Measurements from ENCODE around the gene SFT2D1. TPM values are rescaled to one million over a fixed set of nuclear protein-coding genes. Genes with fewer than 3 reads are reported as not detected.
A peak's percentile ranks its signal among the peaks of the same experiment; 100 is the strongest.

The SFT2D1 gene
- total and polyA plus RNA-seq, 9 of the 15 experiments (the other 6 are each of a cell fraction or from before 2014, with no cell fraction given), result 54.4 to 140 (median 74.6) TPM

DNA sequence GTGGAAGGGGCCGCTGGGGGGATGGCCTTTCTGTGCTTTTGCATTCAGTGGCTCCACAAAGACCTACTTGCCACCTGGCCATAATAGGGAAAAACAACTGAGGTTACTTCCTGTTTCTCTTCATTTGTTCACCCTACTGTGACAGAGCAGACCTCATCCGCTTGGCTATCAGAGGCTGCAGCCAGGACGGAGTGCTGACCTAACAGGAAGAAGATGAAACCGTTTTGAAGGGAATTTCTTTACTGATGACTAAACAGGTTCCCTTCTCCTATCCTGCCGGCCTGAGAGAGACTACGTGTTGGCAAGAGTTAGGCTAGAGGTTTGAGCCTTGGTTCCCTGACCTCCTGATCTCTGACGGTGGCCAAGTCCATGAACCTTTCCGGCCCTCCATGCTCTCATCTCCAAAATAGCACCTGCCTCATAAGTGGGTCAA is 55.5 kb downstream of the SFT2D1 start (continued):
- no peak for TF ChIP-seq STAT6 (CRISPR knock-in tag; IDR thresholded peaks at IDR 0.05)
- peak; percentile 54; the same call in 1 of the 2 replicates for TF ChIP-seq EHMT2 (IDR thresholded peaks at IDR 0.05)
- TF ChIP-seq ZNF121 (CRISPR knock-in tag; conservative IDR thresholded peaks at IDR 0.05), result no peak
- no peak for TF ChIP-seq ZNF23 (CRISPR knock-in tag; IDR thresholded peaks at IDR 0.05)
- peak; percentile 64; the same call in 1 of the 2 replicates for TF ChIP-seq HMBOX1 (IDR thresholded peaks at IDR 0.05)
- no peak for TF ChIP-seq BRD4 (IDR thresholded peaks at IDR 0.05)
- no peak for TF ChIP-seq USF1 (CRISPR knock-in tag; IDR thresholded peaks at IDR 0.05)
- TF ChIP-seq NR2C2 (CRISPR knock-in tag; IDR thresholded peaks at IDR 0.05), result no peak
- TF ChIP-seq NR2C2 (tag; IDR thresholded peaks at IDR 0.05), result peak; percentile 37; the same call in 1 of the 2 replicates
- TF ChIP-seq FOSL1 (tag; conservative IDR thresholded peaks at IDR 0.05), result 0 out of 2 replicates have a peak, but pooled peaks have one; percentile 28
- TF ChIP-seq, protein P1, sequence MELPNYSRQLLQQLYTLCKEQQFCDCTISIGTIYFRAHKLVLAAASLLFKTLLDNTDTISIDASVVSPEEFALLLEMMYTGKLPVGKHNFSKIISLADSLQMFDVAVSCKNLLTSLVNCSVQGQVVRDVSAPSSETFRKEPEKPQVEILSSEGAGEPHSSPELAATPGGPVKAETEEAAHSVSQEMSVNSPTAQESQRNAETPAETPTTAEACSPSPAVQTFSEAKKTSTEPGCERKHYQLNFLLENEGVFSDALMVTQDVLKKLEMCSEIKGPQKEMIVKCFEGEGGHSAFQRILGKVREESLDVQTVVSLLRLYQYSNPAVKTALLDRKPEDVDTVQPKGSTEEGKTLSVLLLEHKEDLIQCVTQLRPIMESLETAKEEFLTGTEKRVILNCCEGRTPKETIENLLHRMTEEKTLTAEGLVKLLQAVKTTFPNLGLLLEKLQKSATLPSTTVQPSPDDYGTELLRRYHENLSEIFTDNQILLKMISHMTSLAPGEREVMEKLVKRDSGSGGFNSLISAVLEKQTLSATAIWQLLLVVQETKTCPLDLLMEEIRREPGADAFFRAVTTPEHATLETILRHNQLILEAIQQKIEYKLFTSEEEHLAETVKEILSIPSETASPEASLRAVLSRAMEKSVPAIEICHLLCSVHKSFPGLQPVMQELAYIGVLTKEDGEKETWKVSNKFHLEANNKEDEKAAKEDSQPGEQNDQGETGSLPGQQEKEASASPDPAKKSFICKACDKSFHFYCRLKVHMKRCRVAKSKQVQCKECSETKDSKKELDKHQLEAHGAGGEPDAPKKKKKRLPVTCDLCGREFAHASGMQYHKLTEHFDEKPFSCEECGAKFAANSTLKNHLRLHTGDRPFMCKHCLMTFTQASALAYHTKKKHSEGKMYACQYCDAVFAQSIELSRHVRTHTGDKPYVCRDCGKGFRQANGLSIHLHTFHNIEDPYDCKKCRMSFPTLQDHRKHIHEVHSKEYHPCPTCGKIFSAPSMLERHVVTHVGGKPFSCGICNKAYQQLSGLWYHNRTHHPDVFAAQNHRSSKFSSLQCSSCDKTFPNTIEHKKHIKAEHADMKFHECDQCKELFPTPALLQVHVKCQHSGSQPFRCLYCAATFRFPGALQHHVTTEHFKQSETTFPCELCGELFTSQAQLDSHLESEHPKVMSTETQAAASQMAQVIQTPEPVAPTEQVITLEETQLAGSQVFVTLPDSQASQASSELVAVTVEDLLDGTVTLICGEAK (IDR thresholded peaks at IDR 0.05), result peak; percentile 43; the same call in 1 of the 2 replicates
- TF ChIP-seq, protein P1 (CRISPR knock-in tag; IDR thresholded peaks at IDR 0.05), result no peak
- TF ChIP-seq RFX1 (IDR thresholded peaks at IDR 0.05), result no peak
- peak in 1 of 2 experiments; percentile 96; a peak in 2 of 4 replicates for TF ChIP-seq SRF (CRISPR knock-in tag; IDR thresholded peaks at IDR 0.05)
- peak; percentile 53; the same call in 1 of the 2 replicates for TF ChIP-seq NFE2 (IDR thresholded peaks at IDR 0.05; ENCODE audit: low read depth)
